ENCODE measurements around the gene MOCS1. TPM values are rescaled to one million over a fixed set of nuclear protein-coding genes. Genes with fewer than 3 reads are reported as not detected.

Gene MOCS1
- total and polyA plus RNA-seq, 4 donors, result 6.7 to 36.2 (median 29.2) TPM

- peaks cover 0 to 10% (median 3%) of the 10 kb centered on the region in 4 donors for H3K36me3 ChIP-seq (ENCODE audit: control insufficient read depth in 4 of 4, insufficient read depth in 3 of 4, low read depth in 1 of 4, low read length in 3 of 4)
- no peaks in the 10 kb centered on the region for H3K9me3 ChIP-seq (ENCODE audit: control insufficient read depth in 4 of 4, low read length in 3 of 4)
- H3K4me1 ChIP-seq (ENCODE audit: control insufficient read depth in 4 of 4, insufficient read depth in 4 of 4, low read length in 3 of 4), result no peaks in the 10 kb centered on the region
- H3K9ac ChIP-seq (ENCODE audit: low read depth in 1 of 2, low read length in 2 of 2), result no peak overlapping the region
- WGBS, result 87% methylated on average over 7 of the region's 7 CpGs
- no peak overlapping the region for H3K27ac ChIP-seq (ENCODE audit: low read depth in 1 of 2, low read length in 2 of 2)
- no peak for TF ChIP-seq SP1 (IDR thresholded peaks at IDR 0.05)
- no peak for TF ChIP-seq MAX (IDR thresholded peaks at IDR 0.05)
- TF ChIP-seq NR2F2 (IDR thresholded peaks at IDR 0.05), result no peak
- TF ChIP-seq ZBTB33 (IDR thresholded peaks at IDR 0.05), result no peak
- no peak for TF ChIP-seq RAD21 (IDR thresholded peaks at IDR 0.05)
- TF ChIP-seq YY1 (IDR thresholded peaks at IDR 0.05), result no peak
- no peak for TF ChIP-seq REST (IDR thresholded peaks at IDR 0.05)
- TF ChIP-seq HNF4A (conservative IDR thresholded peaks at IDR 0.05), result no peak
- no peaks in the 10 kb centered on the region for H3K27me3 ChIP-seq (ENCODE audit: control insufficient read depth in 4 of 4, insufficient read depth in 4 of 4, low read length in 3 of 4)
- DNase-seq (ENCODE audit: low spot score), result no peak
- no peak overlapping the region for H3K4me3 ChIP-seq (ENCODE audit: low read depth in 1 of 3, low read length in 3 of 3)
Measured at GRCh38 chr6:39855356-39855995, 78.8 kb downstream of the MOCS1 start.

Other genes starting within 250 kb of the MOCS1 start
- gene KIF6, start 209.1 kb downstream of the MOCS1 start, total RNA-seq, result 1 to 10 TPM in 1 of 2 donors, under 1 TPM in 1; 0.17 to 7.5 TPM
- under 1 TPM; 0.28 to 0.31 TPM for gene KIF6, start 209.1 kb downstream of the MOCS1 start, polyA plus RNA-seq
- 10 to 100 TPM in 1 of 2 donors, 1 to 10 TPM in 1; 4.9 to 17.0 TPM for gene DAAM2, start 142.1 kb downstream of the MOCS1 start, total RNA-seq
- 1 to 10 TPM; 1.9 to 3.9 TPM for gene DAAM2, start 142.1 kb downstream of the MOCS1 start, polyA plus RNA-seq

All from liver (tissue), 9 donors.